OCI-LY1 (cell line): ENCODE results near the gene METTL26.

Source experiments
- H2AFZ ChIP-seq: fragments of 200-600 bp; sonication (generic), shearing (Covaris generic); 2 replicates; pipeline ENCODE4 v1.6.0; 2014; ENCODE audit warnings: antibody characterized with exemption, mild to moderate bottlenecking, low read length
- H3F3A ChIP-seq: fragments of 200-600 bp; sonication (generic), shearing (Covaris generic); 2 replicates; pipeline ENCODE4 v1.6.0; 2014; ENCODE audit warnings: mild to moderate bottlenecking, antibody characterized with exemption, low read length, moderate library complexity; ENCODE audit not compliant: insufficient read depth
- H3K27ac ChIP-seq: fragments of 200-600 bp; sonication (generic); 2 replicates; pipeline ENCODE4 v1.5.1; 2014; ENCODE audit warnings: low read length, mixed run types, mild to moderate bottlenecking, low read depth; ENCODE audit not compliant: poor library complexity, severe bottlenecking
- H3K27me3 ChIP-seq: fragments of 200-600 bp; sonication (generic); 2 replicates; pipeline ENCODE4 v1.6.0; 2014; ENCODE audit warnings: antibody characterized with exemption, mild to moderate bottlenecking, low read length, moderate library complexity; ENCODE audit not compliant: insufficient read depth
- H3K36me3 ChIP-seq: fragments of 200-600 bp; sonication (generic); 2 replicates; pipeline ENCODE4 v1.6.1; 2014; ENCODE audit warnings: mild to moderate bottlenecking, antibody characterized with exemption, low read length, moderate library complexity, mixed read lengths; ENCODE audit not compliant: insufficient read depth
- H3K4me1 ChIP-seq: fragments of 200-600 bp; sonication (generic); 2 replicates; pipeline ENCODE4 v1.5.1; 2014; ENCODE audit warnings: mild to moderate bottlenecking, low read length, moderate library complexity; ENCODE audit not compliant: insufficient read depth, severe bottlenecking
- H3K4me2 ChIP-seq: fragments of 200-600 bp; sonication (generic), shearing (Covaris generic); 2 replicates; pipeline ENCODE4 v1.6.1; 2014; ENCODE audit warnings: low read length
- H3K4me3 ChIP-seq: fragments of 200-600 bp; sonication (generic); 2 replicates; pipeline ENCODE4 v1.5.1; 2014; ENCODE audit warnings: low read length, low read depth, mild to moderate bottlenecking, mixed read lengths; ENCODE audit not compliant: poor library complexity, severe bottlenecking
- H3K79me2 ChIP-seq: fragments of 200-600 bp; shearing (Covaris generic); 2 replicates; pipeline ENCODE4 v1.6.1; 2016; ENCODE audit warnings: mixed run types, low read length, mixed read lengths; ENCODE audit not compliant: insufficient read depth
- H3K9ac ChIP-seq: fragments of 200-600 bp; sonication (generic), shearing (Covaris generic); 2 replicates; pipeline ENCODE4 v1.6.1; 2014; ENCODE audit warnings: mild to moderate bottlenecking, low read length, mixed read lengths
- H3K9me2 ChIP-seq: fragments of 200-600 bp; sonication (generic), shearing (Covaris generic); 2 replicates; pipeline ENCODE4 v1.6.1; 2014; ENCODE audit warnings: low read depth, mild to moderate bottlenecking, low read length, mixed read lengths
- H3K9me3 ChIP-seq: fragments of 200-600 bp; shearing (Covaris generic); 2 replicates; pipeline ENCODE4 v1.6.1; 2014; ENCODE audit warnings: low read length, mixed read lengths
- H4K20me1 ChIP-seq: fragments of 200-600 bp; sonication (generic), shearing (Covaris generic); 2 replicates; pipeline ENCODE4 v1.6.0; 2016; ENCODE audit warnings: mild to moderate bottlenecking, low read length; ENCODE audit not compliant: insufficient read depth
- EZH2 ChIP-seq: fragments of 200-600 bp; sonication (generic), shearing (Covaris generic); IDR thresholded peaks from 2 replicates; pipeline ENCODE4 v1.8.0; 2017; ENCODE audit warnings: borderline replicate concordance, mixed run types, mild to moderate bottlenecking, antibody characterized with exemption, low read length, moderate library complexity, mixed read lengths
- TF ChIP-seq, protein P1 (sequence below): fragments of 200-600 bp; sonication (generic), shearing (Covaris generic); IDR thresholded peaks from 2 replicates; pipeline ENCODE4 v1.5.1; 2017; ENCODE audit warnings: mild to moderate bottlenecking, antibody characterized with exemption, low read length, moderate library complexity, mixed read lengths

Gene METTL26

GRCh38 chr16:643050-643368, 6.9 kb upstream of the METTL26 start:
- Histone ChIP-seq H3K4me2 (peak overlapping the region; percentile 82), H3K79me2 (no peaks in the 10 kb centered on the region), H3K9ac (peak overlapping the region; percentile 80), H4K20me1 (no peaks in the 10 kb centered on the region), H3K4me1 (peaks cover 52% of the 10 kb centered on the region), H2AFZ (no peak overlapping the region), H3K9me2 (no peaks in the 10 kb centered on the region), H3K27ac (peak overlapping the region; percentile 40), H3K27me3 (no peaks in the 10 kb centered on the region), H3K4me3 (peak overlapping the region; percentile 80), H3F3A (no peaks in the 10 kb centered on the region), H3K36me3 (peaks cover 12% of the 10 kb centered on the region; the same call in 1 of the 2 replicates), H3K9me3 (no peaks in the 10 kb centered on the region)
- no peak for TF ChIP-seq EZH2
- TF ChIP-seq, protein P1, sequence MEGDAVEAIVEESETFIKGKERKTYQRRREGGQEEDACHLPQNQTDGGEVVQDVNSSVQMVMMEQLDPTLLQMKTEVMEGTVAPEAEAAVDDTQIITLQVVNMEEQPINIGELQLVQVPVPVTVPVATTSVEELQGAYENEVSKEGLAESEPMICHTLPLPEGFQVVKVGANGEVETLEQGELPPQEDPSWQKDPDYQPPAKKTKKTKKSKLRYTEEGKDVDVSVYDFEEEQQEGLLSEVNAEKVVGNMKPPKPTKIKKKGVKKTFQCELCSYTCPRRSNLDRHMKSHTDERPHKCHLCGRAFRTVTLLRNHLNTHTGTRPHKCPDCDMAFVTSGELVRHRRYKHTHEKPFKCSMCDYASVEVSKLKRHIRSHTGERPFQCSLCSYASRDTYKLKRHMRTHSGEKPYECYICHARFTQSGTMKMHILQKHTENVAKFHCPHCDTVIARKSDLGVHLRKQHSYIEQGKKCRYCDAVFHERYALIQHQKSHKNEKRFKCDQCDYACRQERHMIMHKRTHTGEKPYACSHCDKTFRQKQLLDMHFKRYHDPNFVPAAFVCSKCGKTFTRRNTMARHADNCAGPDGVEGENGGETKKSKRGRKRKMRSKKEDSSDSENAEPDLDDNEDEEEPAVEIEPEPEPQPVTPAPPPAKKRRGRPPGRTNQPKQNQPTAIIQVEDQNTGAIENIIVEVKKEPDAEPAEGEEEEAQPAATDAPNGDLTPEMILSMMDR = no peak

DNA sequence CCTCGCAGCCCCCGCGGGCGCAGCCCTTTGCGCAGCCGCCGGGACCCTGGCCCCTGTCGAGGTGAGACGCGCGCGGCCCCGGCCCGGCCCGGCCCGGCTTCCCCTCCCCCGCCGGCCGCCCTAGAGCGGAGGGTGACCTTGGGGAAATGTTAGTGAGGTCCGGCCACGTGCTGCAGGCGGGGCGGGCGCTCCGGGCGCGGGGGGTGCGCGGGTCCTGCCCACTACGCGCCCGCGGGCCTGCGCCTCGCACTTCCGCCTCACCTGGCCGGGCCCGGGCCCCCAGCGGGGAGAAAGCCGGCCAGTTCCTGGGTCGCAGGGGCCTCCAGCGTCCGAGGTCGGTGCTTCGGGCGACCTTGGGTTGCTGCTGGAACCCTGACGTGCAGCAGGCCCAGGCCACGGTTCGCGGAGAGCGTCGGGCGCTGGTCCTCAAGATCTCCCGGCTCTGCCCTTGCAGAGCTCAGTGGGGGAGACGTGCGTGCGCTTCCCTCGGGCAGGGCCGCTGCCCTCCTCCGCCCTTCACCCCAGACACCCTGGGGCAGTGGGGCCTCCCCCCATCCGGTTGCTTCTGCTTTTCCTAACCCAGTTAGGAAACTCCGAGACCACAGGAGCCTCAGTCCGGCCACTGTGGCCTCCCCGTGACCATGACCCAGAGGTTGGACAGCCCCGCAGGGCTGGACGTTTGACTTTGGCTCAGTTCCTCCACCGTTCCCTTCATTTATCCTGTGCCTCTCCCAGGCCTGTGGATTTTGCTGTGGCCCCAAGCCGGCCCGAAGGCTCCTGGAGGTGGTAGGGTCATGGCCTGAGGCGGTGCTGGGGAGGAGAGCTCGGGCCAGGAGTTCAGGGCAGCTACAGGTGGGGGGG, 6.3 kb upstream of the METTL26 start:
- no peaks in the 10 kb centered on the region for H3K79me2 ChIP-seq
- H3F3A ChIP-seq = no peaks in the 10 kb centered on the region
- peak overlapping the region; percentile 80 for H3K9ac ChIP-seq
- no peaks in the 10 kb centered on the region for H3K27me3 ChIP-seq
- H3K4me1 ChIP-seq = peaks cover 50% of the 10 kb centered on the region
- peak overlapping the region; percentile 40 for H3K27ac ChIP-seq
- no peaks in the 10 kb centered on the region for H4K20me1 ChIP-seq
- peak overlapping the region; percentile 80 for H3K4me3 ChIP-seq
- peak overlapping the region; percentile 82 for H3K4me2 ChIP-seq
- TF ChIP-seq EZH2 = no peak
- TF ChIP-seq, protein P1 = no peak
- H3K36me3 ChIP-seq = peaks cover 10% of the 10 kb centered on the region; the same call in 1 of the 2 replicates
- H3K9me3 ChIP-seq = no peaks in the 10 kb centered on the region
- no peaks in the 10 kb centered on the region for H3K9me2 ChIP-seq
- no peak overlapping the region for H2AFZ ChIP-seq

- H3K27ac ChIP-seq = peak within 1 kb of the TSS; percentile 40
- peaks cover 46% of the 10 kb centered on the region for H3K4me1 ChIP-seq
- H3K9me2 ChIP-seq = no peaks in the 10 kb centered on the region
- H3K36me3 ChIP-seq = peaks cover 5% of the 10 kb centered on the region; the same call in 1 of the 2 replicates
- no peaks in the 10 kb centered on the region for H3F3A ChIP-seq
- H3K4me2 ChIP-seq = peak within 1 kb of the TSS; percentile 82
- no peaks in the 10 kb centered on the region for H3K9me3 ChIP-seq
- H3K4me3 ChIP-seq = peak within 1 kb of the TSS; percentile 80
- no peaks in the 10 kb centered on the region for H4K20me1 ChIP-seq
- peak within 1 kb of the TSS; percentile 80 for H3K9ac ChIP-seq
- no peak for TF ChIP-seq EZH2
- TF ChIP-seq, protein P1 = no peak
- no peaks in the 10 kb centered on the region for H3K27me3 ChIP-seq
- H3K79me2 ChIP-seq = no peaks in the 10 kb centered on the region
- H2AFZ ChIP-seq = no peak within 1 kb of the TSS
Observed at GRCh38 chr16:641326-642188, 5.5 kb upstream of the METTL26 start, which contains the start of gene MCRIP2. Gene MCRIP2, plus strand, starts transcription at chr16:641828. Its CDS starts 164 bp downstream, at chr16:641992.
